ENCODE results near the gene IFT80. TPM values are rescaled to one million over a fixed set of nuclear protein-coding genes. Genes with fewer than 3 reads are reported as not detected.
"Not testable (repeated sequence)": the region's sequence is repeated elsewhere in the genome, so short reads cannot be mapped to it uniquely, and the experiment has no call there.

Gene IFT80
- total RNA-seq, 1 donor from 2014 or later: 24.0 TPM

- no peak for TF ChIP-seq CTCF (IDR thresholded peaks at IDR 0.05; ENCODE audit: insufficient read depth, low read length, poor library complexity, severe bottlenecking)
- Histone ChIP-seq H3K4me3 (ENCODE audit: low read depth, low read length) (no peak overlapping the region), H3K36me3 (ENCODE audit: control insufficient read depth, insufficient read depth, low read length) (no peaks in the 10 kb centered on the region), H3K27me3 (ENCODE audit: control insufficient read depth, insufficient read depth, low read length) (no peaks in the 10 kb centered on the region)
- no peak for DNase-seq (ENCODE audit: low read depth)
Measured at GRCh38 chr3:160260587-160261270, 138.3 kb downstream of the IFT80 start.

GRCh38 chr3:160259589-160259988 lies 139.4 kb downstream of the IFT80 start:
- H3K4me3 ChIP-seq (ENCODE audit: low read depth, low read length): no peak overlapping the region
- no peaks in the 10 kb centered on the region for H3K27me3 ChIP-seq (ENCODE audit: control insufficient read depth, insufficient read depth, low read length)
- no peak for TF ChIP-seq CTCF (IDR thresholded peaks at IDR 0.05; ENCODE audit: insufficient read depth, low read length, poor library complexity, severe bottlenecking)
- no peaks in the 10 kb centered on the region for H3K36me3 ChIP-seq (ENCODE audit: control insufficient read depth, insufficient read depth, low read length)
- no peak for DNase-seq (ENCODE audit: low read depth)

- Histone ChIP-seq H3K36me3 (ENCODE audit: control insufficient read depth, insufficient read depth, low read length) (no peaks in the 10 kb centered on the region), H3K4me3 (ENCODE audit: low read depth, low read length) (no peak overlapping the region), H3K27me3 (ENCODE audit: control insufficient read depth, insufficient read depth, low read length) (no peaks in the 10 kb centered on the region)
- no peak for DNase-seq (ENCODE audit: low read depth)
- TF ChIP-seq CTCF (IDR thresholded peaks at IDR 0.05; ENCODE audit: insufficient read depth, low read length, poor library complexity, severe bottlenecking): no peak
Measured at GRCh38 chr3:160257606-160258005, 141.4 kb downstream of the IFT80 start.

- Histone ChIP-seq H3K4me3 (ENCODE audit: low read depth, low read length) (no peak overlapping the region), H3K27me3 (ENCODE audit: control insufficient read depth, insufficient read depth, low read length) (no peaks in the 10 kb centered on the region), H3K36me3 (ENCODE audit: control insufficient read depth, insufficient read depth, low read length) (no peaks in the 10 kb centered on the region)
- no peak for DNase-seq (ENCODE audit: low read depth)
- no peak for TF ChIP-seq CTCF (IDR thresholded peaks at IDR 0.05; ENCODE audit: insufficient read depth, low read length, poor library complexity, severe bottlenecking)
Measured at GRCh38 chr3:160253298-160253697, 145.7 kb downstream of the IFT80 start.

GRCh38 chr3:160247766-160248165 lies 151.3 kb downstream of the IFT80 start:
- Histone ChIP-seq H3K36me3 (ENCODE audit: control insufficient read depth, insufficient read depth, low read length) (no peaks in the 10 kb centered on the region), H3K27me3 (ENCODE audit: control insufficient read depth, insufficient read depth, low read length) (no peaks in the 10 kb centered on the region), H3K4me3 (ENCODE audit: low read depth, low read length) (no peak overlapping the region)
- TF ChIP-seq CTCF (IDR thresholded peaks at IDR 0.05; ENCODE audit: insufficient read depth, low read length, poor library complexity, severe bottlenecking): no peak
- DNase-seq (ENCODE audit: low read depth): no peak

- no peak overlapping the region for H3K4me3 ChIP-seq (ENCODE audit: low read depth, low read length)
- no peak for TF ChIP-seq CTCF (IDR thresholded peaks at IDR 0.05; ENCODE audit: insufficient read depth, low read length, poor library complexity, severe bottlenecking)
- H3K27me3 ChIP-seq (ENCODE audit: control insufficient read depth, insufficient read depth, low read length): no peaks in the 10 kb centered on the region
- H3K36me3 ChIP-seq (ENCODE audit: control insufficient read depth, insufficient read depth, low read length): no peaks in the 10 kb centered on the region
- DNase-seq (ENCODE audit: low read depth): no peak
Measured at GRCh38 chr3:160245261-160245800, 153.7 kb downstream of the IFT80 start.

- not testable (repeated sequence) for DNase-seq (ENCODE audit: low read depth); H3K4me3 ChIP-seq (ENCODE audit: low read depth, low read length); H3K27me3 ChIP-seq (ENCODE audit: control insufficient read depth, insufficient read depth, low read length); H3K36me3 ChIP-seq (ENCODE audit: control insufficient read depth, insufficient read depth, low read length)
Measured at GRCh38 chr3:160240719-160241118, 158.3 kb downstream of the IFT80 start.
